Measurements from ENCODE around the gene SH3D19. TPM values are rescaled to one million over a fixed set of nuclear protein-coding genes. Genes with fewer than 3 reads are reported as not detected.

SH3D19 gene
- total RNA-seq, 2 experiments from 2014 or later = not detected

Other genes with a start within 250 kb of the SH3D19 start
- gene RPS3A, start 226.0 kb downstream of the SH3D19 start, total RNA-seq = 1,000 to 10,000 TPM; 2,617 to 2,664 TPM
- not detected for gene PRSS48, start 48.4 kb downstream of the SH3D19 start, total RNA-seq
- gene FHIP1A, start 83.6 kb upstream of the SH3D19 start, total RNA-seq = not detected

All from activated CD8-positive, alpha-beta memory T cell treated with anti-CD3 and anti-CD28 coated beads for 36 hours (primary cell).